Esophagus (tissue), 2 donors: Measurements from ENCODE around the gene IFITM2. TPM values are rescaled to one million over a fixed set of nuclear protein-coding genes. Genes with fewer than 3 reads are reported as not detected.
"Not testable (repeated sequence)": the region's sequence is repeated elsewhere in the genome, so short reads cannot be mapped to it uniquely, and the experiment has no call there.

Experiments used
- H3K27ac ChIP-seq, 2 donors: one replicate each; pipeline ENCODE4 v1.5.1; 2013; ENCODE audit warnings: low read depth in 2 of 2, mild to moderate bottlenecking in 2 of 2, inconsistent platforms in 1 of 2, low read length in 1 of 2, moderate library complexity in 1 of 2
- H3K27me3 ChIP-seq, 2 donors: one replicate each; pipeline ENCODE4 v1.6.1; 2013; ENCODE audit warnings: low read length in 2 of 2, control low read depth in 1 of 2, mild to moderate bottlenecking in 1 of 2; ENCODE audit not compliant: insufficient read depth in 2 of 2, control insufficient read depth in 1 of 2
- H3K36me3 ChIP-seq, 2 donors: one replicate each; pipeline ENCODE4 v1.6.1; 2013; ENCODE audit warnings: low read length in 1 of 2; ENCODE audit not compliant: control insufficient read depth in 2 of 2, insufficient read depth in 2 of 2
- H3K4me1 ChIP-seq, 2 donors: one replicate each; pipeline ENCODE4 v1.6.1; 2013; ENCODE audit warnings: low read length in 1 of 2; ENCODE audit not compliant: control insufficient read depth in 2 of 2, insufficient read depth in 2 of 2
- H3K4me3 ChIP-seq, 2 donors: one replicate each; pipeline ENCODE4 v1.5.1; 2013; ENCODE audit warnings: low read length in 2 of 2, mild to moderate bottlenecking in 2 of 2, low read depth in 1 of 2, moderate library complexity in 1 of 2
- H3K9me3 ChIP-seq, 2 donors: one replicate each; pipeline ENCODE4 v1.6.1; 2013; ENCODE audit warnings: mild to moderate bottlenecking in 2 of 2, low read depth in 1 of 2, low read length in 1 of 2, moderate library complexity in 1 of 2; ENCODE audit not compliant: control insufficient read depth in 2 of 2, insufficient read depth in 1 of 2
- WGBS, 2 donors: extraction: QIAGEN DNeasy Blood & Tissue Kit; methylation state at CpG; one replicate each; pipeline ENCODE4 v1.1.7; 2013; 5-methylcytosine and 5-hydroxymethylcytosine counted together
- polyA plus RNA-seq, 2 donors: library from polyadenylated mRNA; stranded (reverse); fragments of 200-250 nt; gene quantifications; one replicate each; pipeline ENCODE4 v1.2.3, GENCODE V29; 2013
- donor health status: healthy with polysubstance abuse.
- donor health status: Bipolar disorder and iron deficiency.

The IFITM2 gene
- polyA plus RNA-seq, 2 donors = 72.3 to 165 TPM

GRCh38 chr11:281486-282161, 26.0 kb upstream of the IFITM2 start:
- H3K27me3 ChIP-seq = peaks cover 0 to 25% of the 10 kb centered on the region in 2 donors
- no peaks in the 10 kb centered on the region for H3K9me3 ChIP-seq
- H3K36me3 ChIP-seq = no peaks in the 10 kb centered on the region
- peaks cover 7 to 22% of the 10 kb centered on the region in 2 donors for H3K4me1 ChIP-seq
- WGBS, 2 donors = 29 to 31% methylated on average over 26 of the region's 26 CpGs
- peak overlapping the region in 1 of 2 donors; percentile 23 for H3K4me3 ChIP-seq
- H3K27ac ChIP-seq = no peak overlapping the region

DNA sequence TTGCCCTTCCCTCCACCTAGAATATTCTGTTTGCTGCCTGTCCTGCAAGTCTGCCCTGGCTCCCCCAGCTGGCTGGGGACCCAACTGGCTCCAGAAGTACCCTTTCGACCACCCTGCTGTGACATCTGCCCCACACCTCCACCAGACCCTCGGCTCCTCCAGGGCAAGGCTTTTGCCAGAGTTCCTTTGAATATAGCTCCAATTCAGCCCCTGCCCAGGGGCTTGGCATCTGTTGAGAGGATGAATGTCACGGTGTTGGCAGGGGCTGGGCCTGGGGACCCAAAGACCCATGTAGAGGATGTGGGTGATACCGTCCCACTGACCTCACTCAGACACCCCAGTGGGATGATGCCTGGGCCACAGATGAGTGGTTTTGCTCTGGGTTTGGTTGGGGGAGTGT, 25.4 kb upstream of the IFITM2 start:
- Histone ChIP-seq H3K4me1 (peaks cover 7 to 22% of the 10 kb centered on the region in 2 donors), H3K27me3 (peaks cover 0 to 25% of the 10 kb centered on the region in 2 donors), H3K4me3 (no peak overlapping the region), H3K9me3 (no peaks in the 10 kb centered on the region), H3K36me3 (no peaks in the 10 kb centered on the region), H3K27ac (no peak overlapping the region)
- WGBS, 2 donors = 51 to 64% methylated on average over 4 of the region's 4 CpGs

DNA sequence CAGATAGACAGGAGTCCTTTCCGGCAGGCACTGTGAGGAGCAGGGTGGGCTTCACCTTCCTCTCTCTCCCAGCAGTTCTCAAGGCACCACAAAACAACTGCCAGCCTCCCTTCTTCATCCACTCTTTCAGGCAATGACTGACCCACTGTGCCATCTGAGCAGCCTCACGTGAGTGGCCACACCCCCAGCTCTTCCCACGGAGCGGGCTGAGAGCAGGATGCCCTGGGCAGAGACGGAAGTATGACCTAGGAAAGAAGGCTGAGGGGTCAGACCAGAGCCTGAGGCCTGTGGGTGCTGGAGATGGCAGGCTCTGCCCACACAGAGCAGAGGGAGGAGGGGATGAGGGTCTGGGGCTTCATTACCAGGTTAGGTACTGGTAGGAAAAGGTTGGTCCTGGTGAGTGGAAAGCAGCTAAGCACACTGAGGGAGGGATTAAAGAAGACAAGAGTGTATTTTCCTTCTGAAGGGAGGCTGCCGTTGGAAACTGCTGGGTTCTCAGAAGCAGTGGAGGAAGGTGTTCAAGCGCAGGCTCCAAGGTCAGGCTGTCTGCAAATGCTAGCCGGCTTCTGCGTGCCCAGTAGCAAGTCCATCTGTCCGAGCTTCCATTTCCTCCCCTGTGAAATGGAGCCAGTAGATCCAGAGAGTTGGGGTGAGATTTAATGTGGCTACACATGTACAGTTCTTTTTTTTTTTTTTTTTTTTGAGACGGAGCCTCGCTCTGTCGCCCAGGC, 24.8 kb upstream of the IFITM2 start:
- 50 to 65% methylated on average over 10 to 12 of the region's 13 CpGs for WGBS, 2 donors
- Histone ChIP-seq H3K9me3 (no peaks in the 10 kb centered on the region), H3K4me3 (no peak overlapping the region)

DNA sequence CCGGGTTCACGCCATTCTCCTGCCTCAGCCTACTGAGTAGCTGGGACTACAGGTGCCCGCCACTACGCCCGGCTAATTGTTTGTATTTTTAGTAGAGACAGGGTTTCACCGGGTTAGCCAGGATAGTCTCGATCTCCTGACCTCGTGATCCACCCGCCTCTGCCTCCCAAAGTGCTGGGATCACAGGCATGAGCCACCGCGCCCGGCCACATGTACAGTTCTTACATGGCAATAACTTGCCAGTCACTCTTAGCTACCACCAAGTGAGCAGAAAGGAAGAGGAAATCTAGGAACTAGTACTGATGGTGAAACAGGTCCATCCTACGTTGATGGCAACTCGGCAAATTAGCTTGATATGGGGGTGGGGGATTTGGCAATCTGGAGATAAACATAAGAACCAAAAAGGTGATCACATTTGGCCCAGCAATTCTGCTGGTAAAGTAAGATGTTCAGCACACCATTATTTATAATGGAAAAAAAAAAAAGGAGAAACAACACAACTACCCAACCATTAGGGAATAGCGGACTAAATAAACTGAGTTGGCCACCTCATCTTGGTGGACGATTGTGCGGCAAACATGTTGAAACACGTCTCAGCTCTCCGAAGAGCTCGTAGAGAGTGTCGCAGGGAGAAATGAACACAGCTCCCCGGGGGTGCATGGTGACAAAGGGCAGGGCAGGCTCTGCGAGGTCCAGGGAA, 24.1 kb upstream of the IFITM2 start:
- Histone ChIP-seq H3K9me3 (no peaks in the 10 kb centered on the region), H3K27me3 (peaks cover 0 to 22% of the 10 kb centered on the region in 2 donors), H3K27ac (no peak overlapping the region), H3K36me3 (no peaks in the 10 kb centered on the region), H3K4me1 (peaks cover 11 to 29% of the 10 kb centered on the region in 2 donors), H3K4me3 (no peak overlapping the region)
- WGBS, 2 donors = 80% methylated on average over 21 to 23 of the region's 23 CpGs

More for the DNA sequence above, 24.8 kb upstream of the IFITM2 start:
- no peaks in the 10 kb centered on the region for H3K36me3 ChIP-seq
- H3K27me3 ChIP-seq = peaks cover 0 to 25% of the 10 kb centered on the region in 2 donors
- H3K4me1 ChIP-seq = peaks cover 7 to 25% of the 10 kb centered on the region in 2 donors
- no peak overlapping the region for H3K27ac ChIP-seq

- H3K4me1 ChIP-seq = peaks cover 11 to 27% of the 10 kb centered on the region in 2 donors
- H3K27me3 ChIP-seq = peaks cover 0 to 15% of the 10 kb centered on the region in 2 donors
- H3K27ac ChIP-seq = no peak overlapping the region
- 77 to 87% methylated on average over 22 to 24 of the region's 24 CpGs for WGBS, 2 donors
- no peaks in the 10 kb centered on the region for H3K36me3 ChIP-seq
- H3K4me3 ChIP-seq = no peak overlapping the region
- H3K9me3 ChIP-seq = no peaks in the 10 kb centered on the region
Measured at GRCh38 chr11:284105-285020, 23.3 kb upstream of the IFITM2 start.

DNA sequence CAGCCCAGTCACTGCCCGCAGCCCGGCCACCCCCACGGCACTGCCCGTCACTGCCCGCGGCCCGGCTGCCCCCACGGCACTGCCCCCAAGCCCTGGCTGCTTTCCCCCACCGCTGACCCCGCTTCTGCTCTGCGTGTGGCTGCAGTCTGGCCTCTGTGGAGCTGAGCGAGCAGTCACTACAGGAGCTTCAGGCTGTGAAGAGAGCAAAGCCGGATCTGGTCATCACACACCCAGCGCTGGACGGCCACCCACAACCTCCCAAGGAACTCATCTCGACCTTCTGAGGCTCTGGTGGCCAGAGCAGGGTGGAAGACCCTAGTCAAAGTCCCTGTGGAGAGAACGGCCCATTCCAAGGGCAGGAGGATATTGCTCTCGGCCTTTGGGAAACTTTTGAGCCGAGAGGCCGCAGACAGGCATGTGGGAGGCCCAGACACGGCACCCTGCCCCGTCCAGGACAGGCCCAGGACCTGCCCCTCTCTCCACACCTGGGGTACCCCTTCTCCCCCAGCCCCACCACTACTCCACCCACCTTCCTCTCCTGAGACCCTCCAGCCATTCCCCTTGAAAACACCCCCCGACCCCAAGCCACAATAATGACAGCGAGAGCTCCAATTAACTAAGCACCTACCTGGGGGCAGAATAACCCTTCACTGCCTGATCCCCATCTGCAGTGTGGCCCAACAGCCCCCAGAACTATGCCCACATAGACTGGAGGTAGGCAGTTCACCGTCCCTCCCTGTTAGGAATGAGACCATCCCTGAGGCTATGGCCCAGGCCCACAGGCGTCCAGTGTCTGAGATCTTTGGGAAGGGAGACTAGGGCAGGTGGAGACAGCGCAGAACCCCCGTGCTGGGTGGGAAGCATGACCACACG, 22.4 kb upstream of the IFITM2 start:
- Histone ChIP-seq H3K36me3 (no peaks in the 10 kb centered on the region), H3K4me3 (no peak overlapping the region), H3K27ac (no peak overlapping the region), H3K4me1 (peaks cover 8 to 26% of the 10 kb centered on the region in 2 donors), H3K27me3 (peaks cover 0 to 15% of the 10 kb centered on the region in 2 donors), H3K9me3 (no peaks in the 10 kb centered on the region)
- 84 to 85% methylated on average over 29 of the region's 29 CpGs for WGBS, 2 donors

DNA sequence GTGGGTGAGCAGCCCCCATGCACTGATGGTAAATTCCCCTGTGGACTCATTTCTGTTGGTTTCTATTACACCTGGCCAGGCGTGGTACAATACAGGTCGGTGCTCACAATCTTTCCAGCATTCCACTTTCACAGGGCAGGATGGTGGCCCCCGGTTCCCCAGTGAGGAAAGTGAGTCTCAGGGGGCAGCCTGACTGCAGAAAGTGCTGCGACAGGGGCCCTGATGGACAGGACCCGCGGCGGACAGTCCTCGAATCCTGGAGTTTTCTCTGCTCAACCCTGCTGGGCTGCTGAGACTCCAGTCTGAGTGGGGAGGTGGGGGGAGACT, 21.8 kb upstream of the IFITM2 start:
- Histone ChIP-seq H3K27me3 (peaks cover 0 to 10% of the 10 kb centered on the region in 2 donors), H3K27ac (no peak overlapping the region), H3K4me3 (no peak overlapping the region), H3K36me3 (no peaks in the 10 kb centered on the region), H3K9me3 (no peaks in the 10 kb centered on the region), H3K4me1 (peaks cover 8 to 20% of the 10 kb centered on the region in 2 donors)
- WGBS, 2 donors = 74 to 84% methylated on average over 8 of the region's 8 CpGs

DNA sequence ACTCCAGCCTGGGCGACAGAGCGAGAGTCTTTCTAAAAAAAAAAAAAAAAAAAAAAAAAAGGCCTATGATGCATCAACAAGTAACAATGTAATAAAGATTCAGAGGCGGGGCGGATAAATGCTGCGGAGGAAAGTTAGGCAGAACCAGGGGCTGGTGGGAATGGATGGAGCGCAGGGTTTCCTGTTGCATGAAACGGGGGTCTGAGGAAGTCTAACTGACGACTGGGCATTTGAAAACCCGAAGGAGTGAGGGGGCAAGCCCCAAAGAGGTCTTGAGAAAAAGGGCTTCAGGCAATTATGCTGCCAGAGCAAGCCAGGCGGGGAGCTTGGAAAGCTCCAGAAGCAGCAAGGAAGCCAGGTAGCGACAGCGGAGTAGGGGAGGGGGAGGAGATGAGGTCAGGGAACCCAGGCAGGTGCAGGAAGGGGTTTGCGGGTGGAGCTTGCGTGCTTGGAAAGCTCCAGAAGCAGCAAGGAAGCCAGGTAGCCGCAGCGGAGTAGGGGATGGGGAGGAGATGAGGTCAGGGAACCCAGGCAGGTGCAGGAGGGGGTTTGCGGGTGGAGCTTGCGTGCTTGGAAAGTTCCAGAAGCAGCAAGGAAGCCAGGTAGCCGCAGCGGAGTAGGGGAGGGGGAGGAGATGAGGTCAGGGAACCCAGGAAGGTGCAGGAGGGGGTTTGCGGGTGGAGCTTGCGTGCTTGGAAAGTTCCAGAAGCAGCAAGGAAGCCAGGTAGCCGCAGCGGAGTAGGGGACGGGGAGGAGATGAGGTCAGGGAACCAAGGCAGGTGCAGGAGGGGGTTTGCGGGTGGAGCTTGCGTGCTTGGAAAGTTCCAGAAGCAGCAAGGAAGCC, 20.4 kb upstream of the IFITM2 start:
- peaks cover 4 to 13% of the 10 kb centered on the region in 2 donors for H3K4me1 ChIP-seq
- 60 to 67% methylated on average over 25 to 27 of the region's 27 CpGs for WGBS, 2 donors
- H3K36me3 ChIP-seq, H3K27ac ChIP-seq, H3K4me3 ChIP-seq, H3K9me3 ChIP-seq, H3K27me3 ChIP-seq: not testable (repeated sequence)
